OCI-M2 (cell line): Measurements from ENCODE around the gene EVC2.

Experiments
- DNase-seq: peaks from one replicate; lab custom pipeline; 2025; ENCODE audit not compliant: unreplicated experiment; lab: John Stamatoyannopoulos, UW

EVC2 gene

DNA sequence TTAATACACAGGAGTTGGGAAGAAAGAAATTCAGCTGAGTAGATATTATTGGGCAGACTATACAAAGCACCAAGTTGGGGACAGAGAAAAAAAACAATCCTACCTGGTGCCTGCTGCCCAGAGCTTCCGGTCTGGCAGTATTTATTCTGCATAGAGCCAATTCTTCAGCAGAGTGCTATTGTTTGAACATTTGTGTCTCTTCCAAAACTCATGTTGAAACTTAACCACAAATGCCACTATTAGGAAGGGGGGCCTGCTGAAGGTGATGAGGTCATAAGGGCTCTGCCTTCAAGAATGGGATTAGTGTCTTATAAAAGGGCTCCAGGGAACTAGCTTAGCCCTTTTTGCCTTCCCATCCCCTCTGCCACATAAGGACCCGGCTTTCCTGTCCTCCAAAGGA is 136.2 kb downstream of the EVC2 start:
- DNase-seq: no peak

DNA sequence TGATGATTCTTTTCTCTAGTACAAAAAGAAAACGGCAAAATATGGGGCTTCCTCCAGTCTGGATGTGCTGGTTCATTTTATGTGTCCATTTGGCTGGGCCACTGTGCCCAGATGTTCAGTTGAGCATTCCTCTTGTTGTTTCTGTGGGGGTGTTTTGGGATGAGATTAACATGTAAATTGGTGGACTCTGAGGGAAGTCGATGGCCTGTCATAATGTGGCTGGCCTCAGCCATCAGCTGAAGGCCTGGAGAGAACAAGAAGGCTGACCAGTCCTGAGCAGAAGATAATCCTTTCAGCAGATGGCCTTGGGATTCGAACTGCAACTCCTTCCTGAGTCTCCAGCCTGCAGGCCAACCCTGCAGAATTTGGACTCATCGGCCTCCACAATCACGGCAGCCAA is 136.7 kb downstream of the EVC2 start:
- no peak for DNase-seq

DNA sequence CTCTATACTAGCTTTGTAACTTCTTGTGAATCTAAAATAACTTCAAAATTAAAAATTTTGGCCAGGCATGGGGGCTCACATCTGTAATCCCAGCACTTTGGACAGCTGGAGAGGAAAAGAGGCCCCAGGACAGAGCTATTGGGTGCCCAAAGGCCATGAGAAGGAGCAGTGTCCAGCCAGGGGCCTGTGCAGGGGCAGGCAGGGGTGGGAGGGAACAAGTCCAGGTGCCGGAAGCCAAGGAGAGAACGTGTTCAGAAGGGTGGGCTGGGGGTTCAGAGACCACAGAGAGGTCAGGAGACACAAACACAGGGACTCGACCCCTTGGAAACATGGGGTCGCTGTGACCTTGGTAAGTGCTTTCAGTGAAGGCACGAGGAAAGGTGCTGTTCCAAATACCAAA is 138.9 kb downstream of the EVC2 start:
- no peak for DNase-seq

DNA sequence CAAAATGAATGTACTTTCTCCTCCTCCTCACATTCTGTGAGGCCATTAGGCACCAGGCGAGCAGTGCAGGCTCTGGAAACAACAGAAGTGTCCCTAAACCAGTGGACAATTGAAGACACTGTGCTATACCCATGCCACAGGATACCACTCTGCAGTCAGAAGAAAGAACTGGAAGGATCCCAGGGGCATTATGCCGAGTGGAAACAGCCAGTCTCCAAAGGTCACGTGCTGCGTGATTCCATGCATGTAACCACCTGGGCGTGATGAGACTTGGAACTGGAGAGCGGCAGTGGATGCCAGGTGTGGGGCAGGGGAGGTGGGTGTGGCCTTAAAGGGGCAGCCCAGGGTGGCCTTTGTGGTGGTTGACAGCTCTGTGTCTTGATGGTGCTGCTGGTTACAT is 139.4 kb downstream of the EVC2 start:
- DNase-seq: no peak

DNA sequence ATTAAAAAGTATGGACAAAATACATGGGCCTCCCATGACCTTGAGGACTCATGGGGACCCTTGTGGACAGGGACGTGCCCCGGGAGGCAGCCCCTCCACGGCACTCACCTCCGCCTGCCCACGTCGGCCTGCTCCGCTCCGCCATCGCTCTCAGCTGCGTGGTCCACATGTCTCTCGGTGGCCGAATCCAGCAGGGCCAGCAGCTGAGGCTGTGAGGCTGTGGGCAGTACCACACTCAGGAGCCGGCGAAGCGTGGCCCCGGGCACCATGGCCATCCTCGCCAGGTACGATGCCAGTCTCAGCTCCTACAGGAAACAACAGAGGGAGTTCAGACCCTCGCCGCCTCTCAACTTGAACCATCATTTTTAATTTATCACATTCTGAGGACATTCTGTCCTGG is 140.0 kb downstream of the EVC2 start:
- DNase-seq: no peak

DNA sequence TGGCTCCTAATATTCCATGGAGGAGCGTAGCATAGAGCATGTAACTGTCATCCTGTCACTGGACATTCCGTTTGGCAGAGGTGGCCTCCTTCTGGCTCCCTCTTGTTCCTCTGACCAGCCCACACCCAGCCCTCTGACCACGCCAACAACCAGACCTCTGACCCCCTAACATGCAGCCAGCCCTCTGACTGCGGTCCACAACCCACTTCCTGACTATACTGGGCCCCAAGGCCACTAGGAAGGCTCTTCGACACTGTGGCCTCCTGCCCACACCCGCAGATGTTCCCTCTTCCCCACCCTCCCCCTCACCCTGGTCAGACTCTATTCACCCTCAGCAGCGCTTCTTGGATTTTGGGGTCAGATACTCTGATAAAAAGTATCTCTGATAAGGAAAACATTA is 141.4 kb downstream of the EVC2 start:
- no peak for DNase-seq

DNA sequence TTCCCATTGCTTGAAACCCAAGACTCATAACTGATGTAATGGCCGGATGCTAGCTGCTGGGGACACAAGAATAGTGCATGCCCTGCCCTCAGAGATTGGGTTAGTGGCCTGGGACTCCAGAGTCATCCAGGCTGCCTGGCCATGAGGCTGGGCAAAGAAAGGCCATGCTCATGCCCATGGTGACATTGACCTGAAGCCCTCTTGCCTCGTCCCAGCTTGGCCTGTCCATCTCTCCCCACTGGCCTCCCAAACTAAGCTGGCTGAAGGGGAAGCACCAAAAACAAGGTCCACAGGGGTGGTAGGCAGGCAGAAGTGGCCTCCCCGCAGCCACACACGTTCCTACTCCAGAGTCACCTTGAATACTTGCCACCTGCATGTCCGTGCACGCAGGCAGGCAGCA is 141.8 kb downstream of the EVC2 start:
- DNase-seq: no peak

DNA sequence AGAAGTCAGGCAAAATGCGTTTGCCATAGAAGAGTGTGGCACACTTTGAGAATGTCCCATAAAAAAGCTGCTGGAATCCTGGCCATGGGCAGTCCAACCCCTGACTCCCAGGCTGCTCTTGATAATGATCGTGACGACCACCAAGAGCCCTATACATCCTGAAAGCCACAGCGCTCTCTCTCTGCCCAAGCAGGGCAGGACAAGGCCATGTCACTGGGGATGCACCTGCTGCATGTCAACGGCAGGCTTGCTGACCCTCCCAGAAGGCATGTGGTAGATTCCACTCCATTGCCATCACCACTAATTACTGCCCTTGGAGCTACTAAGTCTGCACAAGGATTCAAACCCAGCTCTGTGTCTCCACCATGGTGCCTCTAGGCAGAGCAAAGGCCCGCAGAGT is 144.5 kb downstream of the EVC2 start:
- no peak for DNase-seq

DNA sequence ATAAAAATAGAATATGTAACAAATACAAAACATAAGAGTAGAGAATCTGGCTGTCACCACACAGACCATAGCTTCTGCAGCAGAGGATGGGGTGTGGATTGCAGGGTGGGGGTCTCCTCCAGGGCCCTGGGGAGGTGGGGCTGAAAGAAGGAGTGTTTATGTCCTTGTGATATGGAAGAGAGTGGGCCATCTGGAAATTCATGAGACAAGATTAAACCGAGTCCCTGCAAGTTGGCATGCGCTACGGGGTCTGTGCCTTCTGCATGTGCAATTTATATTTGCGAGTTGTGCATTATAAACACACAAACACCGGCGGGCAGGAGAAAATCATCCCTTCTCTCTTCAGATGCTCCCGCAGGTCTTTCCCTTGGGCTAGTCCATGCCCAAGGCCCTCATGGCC is 145.9 kb downstream of the EVC2 start:
- DNase-seq: no peak

DNA sequence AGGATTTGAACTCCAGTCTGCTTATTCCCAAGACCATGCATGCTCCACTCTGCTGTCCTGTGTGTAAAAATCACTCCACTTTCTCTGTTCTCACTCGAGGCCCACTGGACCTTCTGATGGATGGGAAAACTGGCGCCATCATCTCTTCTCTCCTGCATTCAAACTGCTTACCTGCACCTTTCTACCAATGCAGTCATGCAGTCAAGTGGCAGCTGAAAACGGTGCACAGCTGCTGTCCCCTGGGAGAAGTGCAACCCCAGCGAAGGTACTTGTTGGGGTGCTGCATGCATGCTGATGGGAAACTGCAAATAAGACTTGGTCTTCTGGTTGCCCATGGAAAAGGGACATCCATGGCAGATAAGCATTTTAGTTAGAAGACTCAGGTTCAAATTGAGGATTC is 147.1 kb downstream of the EVC2 start:
- no peak for DNase-seq

DNA sequence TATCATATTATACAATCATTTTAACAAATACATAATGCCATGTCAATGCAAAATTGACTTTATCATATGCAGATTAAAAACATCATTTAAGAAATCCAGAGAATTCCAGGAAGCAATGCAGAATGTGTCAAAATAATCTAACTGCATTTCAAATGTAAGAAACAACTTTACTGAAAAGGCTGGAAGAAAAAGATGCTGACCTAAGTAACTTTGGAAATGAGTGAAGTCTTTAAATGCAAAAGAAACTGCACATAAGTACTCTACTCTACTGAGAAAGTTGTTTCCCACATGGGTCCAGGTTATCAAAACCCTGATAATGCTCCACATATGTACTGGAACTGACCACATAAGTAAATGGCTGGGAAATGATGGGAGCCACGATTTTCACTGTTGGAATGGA is 149.9 kb downstream of the EVC2 start:
- no peak for DNase-seq

DNA sequence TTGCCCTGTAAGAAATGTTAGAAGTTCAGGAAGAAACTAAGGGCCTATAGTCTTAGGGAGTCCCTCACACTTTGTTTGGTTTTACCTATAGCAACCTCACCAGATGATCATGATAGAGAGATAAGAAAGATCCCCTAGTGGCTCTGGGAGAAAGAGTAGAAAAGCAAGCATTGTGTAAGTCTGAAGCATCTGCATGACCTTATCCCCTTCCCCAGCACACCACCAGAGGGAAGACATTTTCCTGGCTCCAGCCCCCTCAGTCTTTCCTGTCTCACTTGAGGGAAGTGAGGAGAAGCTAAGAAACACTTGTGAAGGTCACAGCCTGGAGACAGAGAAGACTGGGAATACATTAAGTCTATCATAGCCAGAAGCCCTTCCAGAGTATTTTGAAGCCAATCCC is 154.0 kb downstream of the EVC2 start:
- DNase-seq: no peak

DNA sequence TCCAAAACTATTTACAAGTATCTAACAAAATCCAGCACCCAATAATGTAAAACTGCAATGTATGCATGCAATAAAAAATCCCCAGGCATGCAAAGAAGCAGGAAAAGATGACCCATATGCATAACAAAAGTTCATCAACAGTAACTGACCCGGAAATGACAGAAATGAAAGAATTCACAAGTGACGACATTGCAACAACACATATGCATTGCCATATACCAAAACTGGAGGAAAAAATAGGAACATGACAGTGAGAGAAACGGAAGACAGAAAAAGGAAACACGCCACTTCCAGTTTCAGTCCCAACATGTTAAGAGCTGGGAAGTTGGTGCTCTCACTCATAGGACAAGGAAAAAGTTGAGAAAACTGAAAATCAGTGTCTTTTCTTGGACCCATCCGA is 154.6 kb downstream of the EVC2 start:
- DNase-seq: no peak

DNA sequence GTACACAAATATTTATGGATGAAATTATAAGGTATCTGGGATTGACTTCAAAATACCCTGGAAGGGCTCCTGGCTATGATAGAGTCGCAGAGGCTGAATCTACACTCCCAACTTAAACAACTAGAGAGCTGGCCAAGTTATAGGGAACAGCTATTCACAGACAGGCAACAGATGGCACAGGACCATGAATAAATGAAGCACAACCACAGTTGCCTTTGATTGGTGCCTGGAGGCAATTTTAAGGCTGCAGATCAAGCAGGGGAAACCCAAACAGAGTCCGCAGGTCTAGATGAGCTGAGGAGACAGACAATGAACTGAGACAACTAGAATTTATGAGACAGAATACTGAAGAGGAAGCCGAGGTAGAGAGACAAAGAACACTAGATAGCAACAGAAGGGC is 155.9 kb downstream of the EVC2 start:
- DNase-seq: no peak

DNA sequence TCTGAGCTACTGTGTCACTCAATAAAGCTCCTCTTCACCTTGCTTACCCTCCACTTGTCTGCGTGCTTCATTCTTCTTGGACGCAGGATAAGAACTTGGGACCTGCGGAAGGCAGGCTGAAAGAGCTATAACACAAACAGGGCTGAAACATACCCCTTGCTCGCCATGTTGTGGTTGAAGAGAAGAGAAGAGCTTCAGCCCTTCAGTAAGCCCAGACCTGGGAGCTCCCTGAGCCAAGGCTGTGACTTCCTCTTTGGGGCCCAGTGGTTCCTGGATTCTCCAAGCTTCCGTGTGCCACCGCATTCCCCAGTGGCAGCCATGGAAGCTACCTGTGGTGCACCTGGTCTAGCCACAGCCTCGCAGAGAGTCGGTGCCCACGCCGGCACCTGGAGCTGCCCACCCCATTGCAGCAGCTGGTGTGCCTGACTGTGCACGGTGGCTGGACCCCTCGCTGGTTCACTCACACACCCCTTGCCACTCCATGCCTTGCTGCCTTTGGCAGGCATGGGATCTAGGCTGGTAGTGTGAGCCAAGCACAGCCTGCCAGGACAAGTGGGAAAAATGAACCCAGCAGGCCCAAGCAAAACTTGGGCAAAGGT is 160.6 kb downstream of the EVC2 start:
- no peak for DNase-seq

DNA sequence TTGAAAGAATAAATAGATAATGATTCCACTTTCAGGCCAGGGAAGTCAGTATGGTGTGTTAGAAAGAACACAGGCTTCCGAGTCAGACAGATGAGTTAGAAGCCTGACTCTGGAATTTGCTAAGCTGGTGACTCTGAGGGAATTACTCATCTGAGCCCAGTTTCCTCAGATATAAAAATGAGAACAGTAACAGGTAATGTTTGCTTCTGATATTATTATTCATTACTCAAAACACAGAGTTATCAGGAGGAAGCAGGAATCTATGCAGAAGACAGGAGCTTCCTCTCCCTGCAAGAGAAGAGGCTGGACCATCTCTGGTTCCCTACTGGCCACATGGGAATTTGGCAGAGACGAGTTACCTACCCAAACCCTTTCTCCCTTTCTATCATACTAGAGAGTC is 163.1 kb downstream of the EVC2 start:
- DNase-seq: no peak

DNA sequence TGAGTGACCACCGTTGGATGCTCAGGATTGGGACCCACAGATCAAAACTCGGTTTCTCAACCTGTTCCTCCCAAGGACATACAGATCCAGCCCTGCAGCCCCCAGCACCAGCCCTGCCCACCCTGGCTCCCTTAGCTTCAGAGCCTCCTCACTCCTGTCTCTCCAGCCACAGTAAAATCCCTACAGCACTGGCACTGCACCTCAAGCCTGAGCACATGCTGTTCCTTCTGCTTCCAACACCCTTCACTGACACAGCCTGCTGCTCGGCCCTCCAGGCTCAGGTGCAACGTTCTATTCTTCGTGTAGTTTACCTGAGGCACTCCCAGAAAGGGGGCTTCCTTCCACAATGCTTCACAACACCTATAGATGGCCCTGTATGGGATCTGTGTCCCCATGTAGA is 163.6 kb downstream of the EVC2 start:
- no peak for DNase-seq

DNA sequence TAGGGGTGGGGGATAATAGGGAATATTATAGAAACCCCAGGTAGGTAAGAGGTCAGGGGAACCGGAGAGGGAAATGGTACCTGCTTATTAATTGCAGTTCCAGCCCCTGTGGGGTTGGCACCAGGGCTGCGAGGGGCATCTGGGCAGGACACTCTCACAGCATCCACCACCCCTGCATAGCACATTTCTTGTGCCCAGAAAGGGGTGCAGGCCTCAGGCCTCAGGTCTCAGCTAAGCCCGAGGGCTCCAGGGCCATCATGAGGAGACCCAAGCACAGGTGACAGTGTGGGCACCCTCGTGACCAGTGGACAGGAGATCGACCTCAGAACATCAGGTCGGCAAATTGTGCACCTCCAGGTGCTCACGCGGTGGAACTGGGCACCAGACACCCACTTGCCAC is 164.7 kb downstream of the EVC2 start:
- DNase-seq: no peak

DNA sequence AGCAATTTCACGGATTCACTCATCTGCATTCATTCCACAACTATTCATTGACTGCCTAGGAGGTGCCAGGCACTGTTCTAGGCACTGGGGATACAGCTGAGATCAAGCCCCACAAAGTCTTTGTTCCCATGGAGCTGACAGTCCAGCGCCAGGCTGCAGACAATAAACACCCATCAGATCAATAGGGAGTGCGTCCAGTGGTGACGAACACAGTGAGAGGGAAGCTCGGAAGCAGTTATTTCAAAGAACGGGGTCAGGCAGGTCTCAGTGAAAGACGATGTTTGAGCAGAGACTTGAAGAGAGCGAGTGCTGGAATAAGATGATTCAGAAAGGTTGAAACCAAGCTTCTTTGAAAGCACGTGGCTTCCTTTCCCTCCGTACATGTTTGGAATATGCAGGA is 167.2 kb downstream of the EVC2 start:
- no peak for DNase-seq

DNA sequence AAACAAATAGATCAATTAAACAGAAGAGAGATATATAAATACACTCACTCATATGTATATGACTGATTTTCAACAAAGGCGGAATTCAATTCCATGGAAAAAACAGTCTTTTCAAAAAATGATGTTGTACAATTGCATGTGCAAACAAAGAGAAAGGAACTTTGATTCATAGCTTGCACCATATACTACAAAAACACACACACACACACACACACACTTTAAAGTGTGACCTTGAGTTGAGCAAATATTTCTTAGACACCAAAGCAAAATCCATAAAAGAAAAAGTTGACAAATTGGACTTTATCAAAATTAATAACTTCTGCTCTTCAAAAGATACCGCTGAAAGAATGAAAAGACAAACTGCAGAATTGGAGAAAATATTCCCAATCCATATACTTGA is 168.8 kb downstream of the EVC2 start:
- DNase-seq: no peak

DNA sequence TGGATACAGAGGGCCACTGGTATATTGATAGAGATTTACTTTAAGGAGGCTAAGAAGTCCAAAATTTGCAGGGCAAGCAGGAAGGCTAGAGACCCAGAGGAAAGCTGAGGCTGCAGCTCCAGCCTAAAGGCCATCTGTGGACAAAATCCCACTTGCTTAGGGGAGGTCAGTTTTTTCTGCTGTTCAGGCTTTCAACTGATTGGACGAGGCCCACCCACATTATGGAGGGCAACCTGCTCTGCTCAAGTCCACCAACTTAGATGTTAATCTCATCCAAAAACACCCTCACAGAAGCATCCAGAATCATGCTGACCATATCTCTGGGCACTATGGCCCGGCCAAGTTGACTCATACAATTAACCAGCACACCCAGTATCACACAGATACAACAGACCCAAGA is 176.3 kb downstream of the EVC2 start:
- DNase-seq: no peak

DNA sequence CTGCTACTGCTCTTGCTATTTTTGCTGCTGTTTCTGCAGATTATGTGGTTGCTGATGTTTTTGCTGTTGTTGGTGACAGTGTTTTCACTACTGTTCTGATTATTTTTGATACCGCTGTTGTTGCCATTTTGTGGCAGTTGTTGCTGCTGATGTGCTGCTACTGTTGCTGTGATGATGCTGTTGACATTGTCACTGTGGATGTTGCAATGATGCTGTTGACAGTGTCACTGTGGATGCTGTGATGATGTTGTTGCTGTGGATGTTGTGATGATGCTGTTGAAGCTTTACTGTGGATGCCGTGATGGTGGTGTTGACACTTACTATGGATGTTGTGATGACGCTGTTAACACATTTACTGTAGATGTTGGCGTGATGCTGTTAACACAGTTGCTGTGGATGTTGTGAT is 180.3 kb downstream of the EVC2 start:
- DNase-seq: no peak

DNA sequence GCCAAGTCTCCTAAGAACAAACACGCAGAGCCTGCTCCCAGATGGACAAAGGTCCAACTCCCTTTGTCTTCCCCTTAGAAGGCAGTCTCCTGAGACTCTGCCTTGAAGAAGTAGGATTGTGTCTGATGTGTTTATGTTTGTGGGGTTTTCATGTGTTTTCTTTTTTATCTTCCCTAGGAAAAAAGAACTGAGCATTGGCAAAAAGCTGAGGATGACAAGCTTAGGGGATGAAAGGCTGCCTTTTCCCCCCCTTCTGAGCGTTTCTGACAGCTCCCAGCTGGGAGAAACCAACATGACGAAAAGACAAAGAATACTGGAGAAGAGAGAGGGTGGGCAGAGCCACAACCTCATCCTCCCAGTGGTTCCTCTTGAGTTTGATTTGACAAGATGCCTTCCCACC is 181.1 kb downstream of the EVC2 start:
- DNase-seq: no peak
